GM12864 (cell line): ENCODE measurements around the gene RPL3.

Source experiments
- DNase-seq: peaks from one replicate; pipeline ENCODE4 v3.0.0-alpha.2; 2011; ENCODE audit warnings: low read depth
- H3K4me3 ChIP-seq: 2 replicates; pipeline ENCODE4 v1.5.1; 2011; ENCODE audit warnings: mild to moderate bottlenecking, low read depth, low read length, control low read depth
- TF ChIP-seq, protein P1 (sequence below): IDR thresholded peaks from 2 replicates; pipeline ENCODE4 v1.5.1; 2011; ENCODE audit warnings: low read depth, mild to moderate bottlenecking, moderate library complexity, low read length, control low read depth, inconsistent platforms; ENCODE audit errors: missing control alignments

RPL3 gene

DNA sequence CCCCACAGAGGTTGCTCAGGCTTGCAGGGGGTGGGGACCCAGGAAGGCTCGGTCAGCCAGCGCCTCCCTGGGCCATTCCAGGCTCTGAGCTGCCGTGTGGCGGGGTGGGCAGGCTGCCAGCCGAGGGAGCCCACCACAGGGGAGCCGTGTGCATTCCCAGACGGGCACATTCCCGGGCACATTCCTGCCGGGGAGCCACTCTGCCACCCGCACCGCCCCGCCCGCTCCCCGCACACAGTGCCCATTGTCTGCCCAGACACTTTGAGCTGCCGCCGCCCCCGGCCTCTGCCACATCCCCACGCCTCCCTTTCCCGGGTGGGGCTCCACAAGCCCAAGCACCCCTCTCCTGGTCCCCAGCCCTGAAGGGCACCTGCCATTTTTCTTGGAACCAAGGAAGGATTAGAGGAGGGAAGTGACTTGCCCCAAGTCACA, 27.4 kb downstream of the RPL3 start:
- TF ChIP-seq, protein P1, sequence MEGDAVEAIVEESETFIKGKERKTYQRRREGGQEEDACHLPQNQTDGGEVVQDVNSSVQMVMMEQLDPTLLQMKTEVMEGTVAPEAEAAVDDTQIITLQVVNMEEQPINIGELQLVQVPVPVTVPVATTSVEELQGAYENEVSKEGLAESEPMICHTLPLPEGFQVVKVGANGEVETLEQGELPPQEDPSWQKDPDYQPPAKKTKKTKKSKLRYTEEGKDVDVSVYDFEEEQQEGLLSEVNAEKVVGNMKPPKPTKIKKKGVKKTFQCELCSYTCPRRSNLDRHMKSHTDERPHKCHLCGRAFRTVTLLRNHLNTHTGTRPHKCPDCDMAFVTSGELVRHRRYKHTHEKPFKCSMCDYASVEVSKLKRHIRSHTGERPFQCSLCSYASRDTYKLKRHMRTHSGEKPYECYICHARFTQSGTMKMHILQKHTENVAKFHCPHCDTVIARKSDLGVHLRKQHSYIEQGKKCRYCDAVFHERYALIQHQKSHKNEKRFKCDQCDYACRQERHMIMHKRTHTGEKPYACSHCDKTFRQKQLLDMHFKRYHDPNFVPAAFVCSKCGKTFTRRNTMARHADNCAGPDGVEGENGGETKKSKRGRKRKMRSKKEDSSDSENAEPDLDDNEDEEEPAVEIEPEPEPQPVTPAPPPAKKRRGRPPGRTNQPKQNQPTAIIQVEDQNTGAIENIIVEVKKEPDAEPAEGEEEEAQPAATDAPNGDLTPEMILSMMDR: no peak
- no peak for DNase-seq
- H3K4me3 ChIP-seq: no peak overlapping the region

DNA sequence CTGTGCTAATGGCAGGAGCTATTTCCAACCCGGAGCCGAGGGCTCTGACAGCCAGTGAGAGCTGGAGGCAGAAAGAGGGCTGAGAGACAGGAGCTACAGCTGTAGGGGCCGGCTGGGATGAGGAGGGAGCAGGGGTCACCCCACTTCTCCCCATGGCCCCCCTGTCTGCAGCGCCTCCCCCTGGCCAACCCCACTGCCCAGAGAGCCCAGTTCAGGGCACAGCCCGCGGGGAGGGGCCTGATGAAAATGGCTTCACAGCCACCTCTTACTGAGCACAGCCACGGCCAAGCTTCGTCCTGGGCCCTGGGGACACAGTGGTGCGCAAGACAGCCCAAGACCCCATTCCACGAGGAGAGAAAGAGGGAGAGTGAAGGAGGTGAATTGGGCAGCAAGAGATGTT, 27.9 kb downstream of the RPL3 start:
- DNase-seq: no peak
- H3K4me3 ChIP-seq: no peak overlapping the region
- TF ChIP-seq, protein P1: peak; percentile 17

DNA sequence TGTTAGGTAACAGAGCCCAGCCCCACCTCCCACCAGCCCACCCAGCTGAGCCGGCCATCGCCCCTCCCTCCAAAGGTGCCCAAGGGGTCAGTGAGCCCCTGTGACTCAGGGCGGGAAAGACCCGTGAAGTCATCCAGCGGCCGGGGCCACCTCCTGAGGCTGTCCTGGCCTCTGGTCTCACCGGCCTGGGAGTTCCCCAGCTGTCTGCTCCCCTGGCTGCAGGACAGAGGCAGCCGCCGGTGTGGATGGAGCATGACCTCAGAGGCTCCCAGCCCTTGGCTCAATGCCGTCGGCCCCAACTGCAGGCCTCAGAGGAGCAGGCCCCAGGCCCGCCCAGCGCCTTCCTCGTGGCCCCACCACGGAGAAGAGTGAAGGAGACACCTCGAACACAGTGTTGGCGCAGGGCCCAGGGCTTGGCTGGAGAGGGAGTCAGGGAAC, 28.7 kb downstream of the RPL3 start:
- TF ChIP-seq, protein P1: no peak
- no peak overlapping the region for H3K4me3 ChIP-seq
- DNase-seq: no peak

DNA sequence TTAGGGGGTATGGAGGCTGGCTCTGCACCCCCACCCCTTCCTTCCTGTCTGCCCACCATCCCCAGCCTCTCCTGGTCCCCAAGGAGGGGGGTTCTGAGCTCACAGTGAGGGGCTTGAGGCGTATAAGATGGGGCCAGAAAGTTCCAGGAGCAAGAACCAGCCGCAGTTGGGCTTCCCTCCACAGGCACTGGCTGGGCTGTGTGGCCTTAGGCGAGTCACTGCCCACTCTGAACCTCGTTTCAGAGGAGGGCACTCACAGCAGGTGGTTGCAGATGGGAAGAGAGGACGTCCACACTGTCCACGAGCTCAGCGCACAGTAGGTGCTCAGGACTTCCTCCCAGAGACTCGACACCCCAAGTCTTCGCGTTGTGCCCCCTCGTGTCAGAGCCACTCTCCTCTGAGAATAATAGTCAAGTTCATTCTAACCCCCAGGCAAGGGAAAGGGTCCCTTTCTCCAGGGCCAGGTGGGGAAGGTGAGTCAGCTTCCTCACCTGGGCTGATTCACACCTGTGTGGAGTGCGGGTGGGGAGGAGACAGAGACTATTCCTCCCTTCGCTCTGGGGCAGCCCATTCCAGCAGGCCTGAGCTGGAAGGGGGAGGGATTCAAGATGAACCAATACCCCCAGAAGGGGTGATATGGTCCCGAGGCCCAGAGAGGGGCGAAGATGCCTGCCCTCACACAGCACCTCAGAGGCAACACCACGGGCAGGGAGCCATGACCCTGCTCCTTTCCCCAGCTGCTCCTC, 29.3 kb downstream of the RPL3 start:
- TF ChIP-seq, protein P1: no peak
- no peak overlapping the region for H3K4me3 ChIP-seq
- DNase-seq: no peak

DNA sequence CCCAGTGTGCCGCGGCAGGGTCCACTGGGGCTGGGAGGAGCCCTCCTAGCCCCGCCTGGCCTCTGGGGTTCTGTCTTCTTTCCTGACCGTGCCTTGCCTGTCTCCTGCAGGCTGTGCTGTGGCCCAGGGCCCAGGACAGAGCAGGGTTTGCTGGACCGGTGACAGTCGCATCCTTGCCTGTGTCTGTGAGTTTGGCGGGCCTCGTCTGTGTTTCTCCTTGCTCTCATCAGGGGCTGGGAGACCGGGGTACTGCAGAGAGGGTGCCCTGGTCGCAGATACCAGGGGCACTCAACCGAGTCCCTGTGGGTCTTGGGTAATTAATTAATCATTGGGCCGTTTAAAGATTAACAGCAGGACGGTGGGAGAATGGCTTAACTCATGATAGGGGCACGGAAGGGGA, 29.9 kb downstream of the RPL3 start:
- DNase-seq: no peak
- TF ChIP-seq, protein P1: no peak

DNA sequence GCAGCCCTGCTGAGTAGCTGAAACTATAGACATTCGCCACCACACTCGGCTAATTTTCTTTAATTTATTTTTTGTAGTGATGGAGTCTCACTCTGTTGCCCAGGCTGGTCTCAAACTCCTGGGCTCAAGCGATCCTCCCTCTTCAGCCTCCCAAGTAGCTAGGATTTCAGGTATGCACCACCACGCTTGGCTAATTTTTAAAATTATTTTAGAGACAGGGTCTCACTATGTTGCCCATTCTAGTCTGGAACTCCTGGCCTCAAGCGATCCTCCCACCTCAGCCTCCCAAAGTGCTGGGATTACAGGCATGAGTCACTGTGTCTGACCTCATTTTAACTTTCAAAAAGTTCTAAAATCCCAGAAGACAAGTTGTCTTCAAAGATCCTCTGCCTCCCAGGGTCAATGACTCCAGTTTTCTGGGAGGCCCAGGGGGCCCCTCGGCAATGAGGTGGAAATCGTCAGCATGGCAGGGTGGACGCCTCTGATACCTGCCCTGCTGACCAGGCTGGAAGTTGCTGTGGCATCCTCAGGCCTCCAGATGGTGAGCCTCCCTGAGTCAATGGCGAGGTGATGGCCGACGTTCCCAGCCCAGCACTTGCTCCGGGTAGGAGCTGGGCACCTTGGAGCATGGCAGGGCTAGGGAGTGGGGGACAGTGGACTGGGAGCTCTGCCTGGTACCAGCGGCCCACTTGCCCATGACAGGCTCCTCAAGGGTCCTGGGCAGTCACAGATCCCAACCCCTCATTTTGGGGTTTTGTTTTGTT, 31.1 kb downstream of the RPL3 start:
- TF ChIP-seq, protein P1: no peak
- DNase-seq: no peak
- no peak overlapping the region for H3K4me3 ChIP-seq

More for the DNA sequence above, 29.9 kb downstream of the RPL3 start:
- no peak overlapping the region for H3K4me3 ChIP-seq
